ENCODE data around the gene A2M. TPM values are rescaled to one million over a fixed set of nuclear protein-coding genes. Genes with fewer than 3 reads are reported as not detected.

Gene A2M
- total RNA-seq, 1 donor from 2014 or later: 1,832 TPM

DNA sequence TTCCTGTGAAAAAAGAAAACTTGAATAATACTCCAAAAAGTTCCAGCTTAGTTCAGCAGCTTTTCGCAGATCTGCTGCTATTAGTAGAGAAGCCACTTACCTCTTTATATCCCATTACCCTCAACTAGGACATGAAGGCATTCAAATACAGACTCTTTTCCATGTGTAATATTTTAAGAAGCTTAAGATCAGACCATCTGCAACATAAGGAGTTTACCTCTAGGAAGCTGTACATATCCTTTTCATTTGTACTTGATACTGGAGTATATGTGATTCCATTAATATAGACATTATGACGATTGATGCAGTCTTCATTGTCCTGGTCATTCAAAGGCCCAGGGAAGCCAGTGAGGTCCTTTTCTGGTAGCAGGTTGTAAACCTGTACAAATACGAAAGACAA, 20.4 kb downstream of the A2M start:
- Histone ChIP-seq H3K27me3 (ENCODE audit: low read depth) (no peaks in the 10 kb centered on the region), H3K27ac (no peak overlapping the region), H3K36me3 (peaks cover 98% of the 10 kb centered on the region), H3K4me1 (no peaks in the 10 kb centered on the region), H3K4me3 (no peak overlapping the region), H3K9me3 (no peaks in the 10 kb centered on the region)
- ATAC-seq: no peak
- intact Hi-C loops (cut with DNase I): no loop called here
- DNase-seq: no peak
- no peak for TF ChIP-seq CTCF (IDR thresholded peaks at IDR 0.05)

GRCh38 chr12:9094512-9095206, 21.1 kb downstream of the A2M start:
- H3K36me3 ChIP-seq: peaks cover 98% of the 10 kb centered on the region
- no peaks in the 10 kb centered on the region for H3K9me3 ChIP-seq
- TF ChIP-seq CTCF (IDR thresholded peaks at IDR 0.05): no peak
- no peak overlapping the region for H3K27ac ChIP-seq
- no peaks in the 10 kb centered on the region for H3K27me3 ChIP-seq (ENCODE audit: low read depth)
- DNase-seq (no peak), ATAC-seq (no peak)
- H3K4me1 ChIP-seq: no peaks in the 10 kb centered on the region
- H3K4me3 ChIP-seq: no peak overlapping the region
- intact Hi-C loops (cut with DNase I): no loop called here

DNA sequence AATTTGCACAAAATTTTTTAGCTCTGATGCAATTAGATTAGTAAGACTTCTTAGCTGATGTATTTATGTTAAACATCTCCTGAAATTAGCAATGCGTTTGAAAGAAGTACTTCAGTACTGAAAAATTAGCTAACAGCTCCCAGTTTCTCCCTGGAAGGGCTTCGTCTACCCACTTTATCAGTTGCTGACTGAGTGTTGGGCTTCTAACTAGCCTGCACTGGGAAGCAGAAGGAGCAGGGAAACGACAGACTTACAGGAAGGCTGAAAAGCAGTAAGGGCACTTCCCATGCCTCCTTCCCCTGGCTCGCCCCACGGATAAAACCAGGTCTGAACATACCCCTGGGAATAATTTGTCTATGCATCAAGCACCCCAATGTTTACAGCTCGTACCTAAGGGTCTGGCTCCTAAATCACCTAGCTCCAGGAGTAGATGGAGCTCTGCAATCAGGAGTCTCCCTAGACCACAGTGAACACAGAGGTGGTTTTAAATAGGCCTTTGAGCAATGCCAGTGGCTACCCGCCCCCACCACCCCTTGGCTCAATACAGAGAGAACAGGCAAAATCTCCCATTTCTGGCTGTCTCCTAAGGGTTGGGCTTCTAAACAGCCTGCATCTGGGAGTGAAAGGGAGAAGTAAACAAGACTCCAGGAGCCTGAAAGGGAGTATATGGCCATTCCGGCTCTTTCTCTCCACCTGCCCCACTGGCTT, 23.7 kb downstream of the A2M start:
- Histone ChIP-seq H3K27ac (no peak overlapping the region), H3K4me3 (no peak overlapping the region), H3K4me1 (no peaks in the 10 kb centered on the region), H3K36me3 (peaks cover 95% of the 10 kb centered on the region), H3K27me3 (ENCODE audit: low read depth) (no peaks in the 10 kb centered on the region), H3K9me3 (no peaks in the 10 kb centered on the region)
- no peak for DNase-seq
- TF ChIP-seq CTCF (IDR thresholded peaks at IDR 0.05): no peak
- intact Hi-C loops (cut with DNase I): no loop called here
- no peak for ATAC-seq

DNA sequence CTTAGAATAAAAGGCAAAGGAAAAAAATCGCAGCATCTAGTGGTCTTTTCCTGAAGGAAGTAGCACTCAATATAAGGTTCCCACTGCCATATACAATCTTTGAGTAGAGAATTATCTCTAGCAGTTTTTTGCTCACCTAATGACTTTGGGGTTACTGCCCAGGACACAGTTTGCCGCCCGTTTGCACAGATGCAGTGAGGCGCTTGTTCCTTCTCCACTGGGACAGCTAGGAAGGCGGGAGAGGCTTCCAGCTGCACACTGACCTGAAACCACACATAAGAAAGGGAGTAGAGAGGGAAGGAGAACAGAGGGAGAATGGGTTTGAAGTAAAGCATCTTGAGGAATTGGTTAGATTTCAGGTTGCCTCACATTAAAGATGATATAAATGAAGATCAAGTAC, 25.5 kb downstream of the A2M start:
- no peak for ATAC-seq

More for the DNA sequence above, 25.5 kb downstream of the A2M start:
- no peak overlapping the region for H3K4me3 ChIP-seq
- H3K9me3 ChIP-seq: no peaks in the 10 kb centered on the region
- no peaks in the 10 kb centered on the region for H3K4me1 ChIP-seq
- no peak overlapping the region for H3K27ac ChIP-seq
- TF ChIP-seq CTCF (IDR thresholded peaks at IDR 0.05): no peak
- intact Hi-C loops (cut with DNase I): no loop called here
- no peaks in the 10 kb centered on the region for H3K27me3 ChIP-seq (ENCODE audit: low read depth)
- peaks cover 83% of the 10 kb centered on the region for H3K36me3 ChIP-seq
- no peak for DNase-seq

All from lower lobe of right lung (tissue), 2 donors.